ENCODE measurements around the gene GPC3.

The GPC3 gene

GRCh38 chrX:133947022-133947421 lies 38.4 kb downstream of the GPC3 start:
- Histone ChIP-seq H3F3A (ENCODE audit: control insufficient read depth, insufficient read depth) (no peaks in the 10 kb centered on the region), H3K9me2 (replicated peaks; ENCODE audit: control insufficient read depth, low read length) (no peaks in the 10 kb centered on the region), H3K4me3 (ENCODE audit: low read length) (no peak overlapping the region), H3K27ac (ENCODE audit: low read depth, low read length) (no peak overlapping the region), H3K79me2 (ENCODE audit: control insufficient read depth, low read length) (no peaks in the 10 kb centered on the region), H3K9me3 (ENCODE audit: control insufficient read depth, insufficient read depth, low read length) (no peaks in the 10 kb centered on the region), H3K27me3 (ENCODE audit: control insufficient read depth, low read length) (no peaks in the 10 kb centered on the region), H4K20me1 (ENCODE audit: control insufficient read depth, insufficient read depth, low read depth, low read length) (no peaks in the 10 kb centered on the region), H3K4me1 (ENCODE audit: control insufficient read depth, low read length) (no peaks in the 10 kb centered on the region), H3K36me3 (ENCODE audit: control insufficient read depth, low read length) (no peaks in the 10 kb centered on the region), H3K4me2 (ENCODE audit: low read length) (no peak overlapping the region)
- TF ChIP-seq EZH2phosphoT487 (IDR thresholded peaks at IDR 0.05; ENCODE audit: borderline replicate concordance, low read length) (no peak), CTCF (IDR thresholded peaks at IDR 0.05; ENCODE audit: low read depth, low read length, poor library complexity, severe bottlenecking) (no peak)

GRCh38 chrX:133943507-133943906 lies 41.9 kb downstream of the GPC3 start:
- Histone ChIP-seq H3K9me3 (ENCODE audit: control insufficient read depth, insufficient read depth, low read length) (no peaks in the 10 kb centered on the region), H3K4me3 (ENCODE audit: low read length) (no peak overlapping the region), H3K27me3 (ENCODE audit: control insufficient read depth, low read length) (no peaks in the 10 kb centered on the region), H3K4me2 (ENCODE audit: low read length) (no peak overlapping the region), H3K79me2 (ENCODE audit: control insufficient read depth, low read length) (no peaks in the 10 kb centered on the region), H3K9me2 (replicated peaks; ENCODE audit: control insufficient read depth, low read length) (no peaks in the 10 kb centered on the region), H3K36me3 (ENCODE audit: control insufficient read depth, low read length) (no peaks in the 10 kb centered on the region), H3K27ac (ENCODE audit: low read depth, low read length) (no peak overlapping the region), H4K20me1 (ENCODE audit: control insufficient read depth, insufficient read depth, low read depth, low read length) (no peaks in the 10 kb centered on the region), H3F3A (ENCODE audit: control insufficient read depth, insufficient read depth) (no peaks in the 10 kb centered on the region), H3K4me1 (ENCODE audit: control insufficient read depth, low read length) (no peaks in the 10 kb centered on the region)
- TF ChIP-seq CTCF (IDR thresholded peaks at IDR 0.05; ENCODE audit: low read depth, low read length, poor library complexity, severe bottlenecking) (no peak), EZH2phosphoT487 (IDR thresholded peaks at IDR 0.05; ENCODE audit: borderline replicate concordance, low read length) (no peak)

GRCh38 chrX:133939655-133940302 lies 45.6 kb downstream of the GPC3 start:
- Histone ChIP-seq H3K9me2 (replicated peaks; ENCODE audit: control insufficient read depth, low read length) (no peaks in the 10 kb centered on the region), H3F3A (ENCODE audit: control insufficient read depth, insufficient read depth) (no peaks in the 10 kb centered on the region), H4K20me1 (ENCODE audit: control insufficient read depth, insufficient read depth, low read depth, low read length) (no peaks in the 10 kb centered on the region), H3K36me3 (ENCODE audit: control insufficient read depth, low read length) (no peaks in the 10 kb centered on the region), H3K4me2 (ENCODE audit: low read length) (no peak overlapping the region), H3K4me1 (ENCODE audit: control insufficient read depth, low read length) (no peaks in the 10 kb centered on the region), H3K9me3 (ENCODE audit: control insufficient read depth, insufficient read depth, low read length) (no peaks in the 10 kb centered on the region), H3K4me3 (ENCODE audit: low read length) (no peak overlapping the region), H3K79me2 (ENCODE audit: control insufficient read depth, low read length) (no peaks in the 10 kb centered on the region), H3K27ac (ENCODE audit: low read depth, low read length) (no peak overlapping the region), H3K27me3 (ENCODE audit: control insufficient read depth, low read length) (no peaks in the 10 kb centered on the region)
- no peak for TF ChIP-seq CTCF (IDR thresholded peaks at IDR 0.05; ENCODE audit: low read depth, low read length, poor library complexity, severe bottlenecking)
- TF ChIP-seq EZH2phosphoT487 (IDR thresholded peaks at IDR 0.05; ENCODE audit: borderline replicate concordance, low read length): no peak

Data from DOHH2 (cell line).